IMR-90 (cell line): Measurements from ENCODE around the gene AICDA. TPM values are rescaled to one million over a fixed set of nuclear protein-coding genes. Genes with fewer than 3 reads are reported as not detected.

Source experiments
- ATAC-seq: fragments of 200-7000 bp; cut with Tn5 transposase; 2 replicates; pipeline ENCODE4 v1.9.1; 2020; ENCODE audit warnings: low read depth, mild to moderate bottlenecking, moderate library complexity
- BruUV-seq: library from RNA; stranded (reverse); fragments of 400-500 nt; replicated peaks from 2 replicates; lab custom pipeline; 2021; lab: Mats Ljungman, UMichigan
- CTCF ChIA-PET: fragments of 300-600 bp; formaldehyde crosslinking; extraction: SDS; loops from one replicate; lab custom pipeline; 2021; ENCODE audit warnings: antibody characterized with exemption; lab: Yijun Ruan, JAX
- POLR2A ChIA-PET: fragments of 300-600 bp; sonication (Branson Sonifier 250); formaldehyde crosslinking; loops from one replicate; lab custom pipeline; 2022; ENCODE audit warnings: antibody characterized with exemption; ENCODE audit not compliant: unreplicated experiment; lab: Charles Lee
- DNase-seq: peaks from one replicate; pipeline ENCODE4 v3.0.0; 2013
- H2AFZ ChIP-seq: replicated peaks from 2 replicates; pipeline ENCODE3; 2013; ENCODE audit warnings: low read length, mild to moderate bottlenecking; ENCODE audit not compliant: poor library complexity
- H2AK5ac ChIP-seq: 2 replicates; pipeline ENCODE4 v1.6.1; 2013; ENCODE audit warnings: low read depth, low read length, inconsistent platforms
- H2AK9ac ChIP-seq: replicated peaks from 2 replicates; pipeline ENCODE3; 2013; ENCODE audit warnings: mild to moderate bottlenecking, low read depth, low read length, moderate library complexity; ENCODE audit not compliant: poor library complexity
- H2BK120ac ChIP-seq: 2 replicates; pipeline ENCODE4 v1.6.1; 2013; ENCODE audit warnings: low read depth, low read length, inconsistent platforms
- H2BK15ac ChIP-seq: 3 replicates; pipeline ENCODE4 v1.6.1; 2013; ENCODE audit warnings: low read depth, low read length, inconsistent platforms
- H2BK20ac ChIP-seq: 2 replicates; pipeline ENCODE4 v1.6.1; 2013; ENCODE audit warnings: low read depth, mild to moderate bottlenecking, inconsistent platforms, low read length, moderate library complexity
- H2BK5ac ChIP-seq: 2 replicates; pipeline ENCODE4 v1.6.1; 2013; ENCODE audit warnings: mild to moderate bottlenecking, low read depth, low read length, inconsistent platforms; ENCODE audit not compliant: poor library complexity, severe bottlenecking
- H3K14ac ChIP-seq: replicated peaks from 2 replicates; pipeline ENCODE4 v1.6.1; 2013; ENCODE audit warnings: low read depth, low read length, inconsistent platforms
- H3K18ac ChIP-seq: 2 replicates; pipeline ENCODE4 v1.6.1; 2013; ENCODE audit warnings: low read depth, low read length, control low read depth
- H3K23ac ChIP-seq: 2 replicates; pipeline ENCODE4 v1.6.1; 2013; ENCODE audit warnings: low read depth, low read length, inconsistent platforms
- H3K27ac ChIP-seq: 2 replicates; pipeline ENCODE4 v1.5.1; 2013; ENCODE audit warnings: mild to moderate bottlenecking, control low read depth, low read length; ENCODE audit not compliant: insufficient read depth
- H3K27me3 ChIP-seq: 2 replicates; pipeline ENCODE4 v1.6.1; 2013; ENCODE audit warnings: low read length; ENCODE audit not compliant: control insufficient read depth, insufficient read depth
- H3K36me3 ChIP-seq: 2 replicates; pipeline ENCODE4 v1.6.1; 2013; ENCODE audit warnings: low read length, mixed read lengths; ENCODE audit not compliant: control insufficient read depth, insufficient read depth
- H3K4ac ChIP-seq: 2 replicates; pipeline ENCODE4 v1.6.1; 2013; ENCODE audit warnings: low read depth, low read length, inconsistent platforms
- H3K4me1 ChIP-seq: 2 replicates; pipeline ENCODE4 v1.6.1; 2013; ENCODE audit warnings: low read length, mixed read lengths; ENCODE audit not compliant: control insufficient read depth, insufficient read depth
- H3K4me2 ChIP-seq: 2 replicates; pipeline ENCODE4 v1.6.1; 2013; ENCODE audit warnings: low read depth, mild to moderate bottlenecking, control low read depth, low read length, moderate library complexity
- H3K4me3 ChIP-seq: 2 replicates; pipeline ENCODE4 v1.5.1; 2013; ENCODE audit warnings: low read depth, mild to moderate bottlenecking, control low read depth, low read length, moderate library complexity; ENCODE audit not compliant: insufficient read depth
- H3K56ac ChIP-seq: 2 replicates; pipeline ENCODE4 v1.6.1; 2013; ENCODE audit warnings: low read length, inconsistent platforms; ENCODE audit not compliant: insufficient read depth; ENCODE audit errors: extremely low read depth
- H3K79me1 ChIP-seq, 2 experiments: 2 replicates each; pipeline ENCODE4 v1.6.1; 2013; ENCODE audit warnings: low read length in 2 of 2, inconsistent platforms in 1 of 2, low read depth in 1 of 2
- H3K9ac ChIP-seq: 2 replicates; pipeline ENCODE4 v1.6.1; 2013; ENCODE audit warnings: low read depth, low read length, control low read depth
- H3K9me1 ChIP-seq: 2 replicates; pipeline ENCODE4 v1.6.1; 2013; ENCODE audit warnings: low read length, inconsistent platforms; ENCODE audit not compliant: insufficient read depth
- H3K9me3 ChIP-seq: 2 replicates; pipeline ENCODE4 v1.6.1; 2013; ENCODE audit warnings: low read length; ENCODE audit not compliant: control insufficient read depth, insufficient read depth
- H4K20me1 ChIP-seq: 2 replicates; pipeline ENCODE4 v1.6.1; 2013; ENCODE audit warnings: low read length, inconsistent platforms; ENCODE audit not compliant: insufficient read depth
- H4K5ac ChIP-seq: 2 replicates; pipeline ENCODE4 v1.6.1; 2013; ENCODE audit warnings: mild to moderate bottlenecking, low read depth, low read length, control low read depth
- H4K8ac ChIP-seq, 2 experiments: 2 replicates each; pipeline ENCODE4 v1.6.1; 2013; ENCODE audit warnings: low read depth in 2 of 2, low read length in 2 of 2, control low read depth in 1 of 2, inconsistent platforms in 1 of 2
- H4K91ac ChIP-seq: 2 replicates; pipeline ENCODE4 v1.6.1; 2013; ENCODE audit warnings: low read depth, low read length, inconsistent platforms; ENCODE audit not compliant: insufficient read depth
- CEBPB ChIP-seq: IDR thresholded peaks from 2 replicates; pipeline ENCODE4 v1.6.1; 2012; ENCODE audit warnings: low read depth, low read length, improper control_type of control experiment
- WGBS, 2 experiments: methylation state at CpG; one replicate each; pipeline versions ENCODE4 v1.1.5 to v1.1.7; 2013; ENCODE audit warnings: missing lambda C conversion rate in 2 of 2; ENCODE audit not compliant: insufficient read length in 1 of 2; ENCODE audit errors: extremely low coverage in 2 of 2; 5-methylcytosine and 5-hydroxymethylcytosine counted together
- dilution Hi-C: fragments of 300-500 bp; cut with HindIII; formaldehyde crosslinking; loops from one replicate; pipeline ENCODE4 v1.14.3; 2018; ENCODE audit warnings: low sequenced_read_pairs; ENCODE audit not compliant: unreplicated experiment
- in situ Hi-C: fragments of 300-500 bp; cut with MboI; formaldehyde crosslinking; loops from 3 replicates; pipeline ENCODE4 v1.14.3; 2019; ENCODE audit warnings: low sequenced_read_pairs, inconsistent platforms, mixed read lengths
- intact Hi-C: fragments of 100-400 bp; cut with micrococcal nuclease; formaldehyde crosslinking; loops from 2 replicates; pipeline ENCODE4 v1.10.0; 2022
- polyA plus RNA-seq, 3 experiments: library from polyadenylated mRNA; depleted of rRNA; stranded (reverse); fragments of >200 nt; gene quantifications; 2 replicates each; pipeline ENCODE4 v1.2.3, GENCODE V29; 2012; ENCODE audit warnings: low replicate concordance in 1 of 3
- total RNA-seq: library from RNA; depleted of rRNA; stranded (reverse); fragments of >200 nt; gene quantifications from 2 replicates; pipeline ENCODE4 v1.2.3, GENCODE V29; 2012

The AICDA gene
- total and polyA plus RNA-seq, 2 of the 4 experiments (the other 2 are of a cell fraction), result not detected

- H3K4me1 ChIP-seq, result no peaks in the 10 kb centered on the region
- CTCF ChIA-PET, result no interaction called here
- H3K14ac ChIP-seq, result no peak overlapping the region
- no peak overlapping the region for H4K91ac ChIP-seq
- in situ Hi-C loops, result no loop called here
- 55% methylated on average over 2 of the region's 10 CpGs; no CpG with 5 or more reads in 1 of the 2 experiments for WGBS, 2 experiments
- POLR2A ChIA-PET, result no interaction called here
- H3K23ac ChIP-seq, result no peak overlapping the region
- H3K9me1 ChIP-seq, result no peaks in the 10 kb centered on the region
- H3K27ac ChIP-seq, result no peak overlapping the region
- no peak overlapping the region for H3K9ac ChIP-seq
- intact Hi-C loops, result no loop called here
- H2BK20ac ChIP-seq, result no peak overlapping the region
- no peaks in the 10 kb centered on the region for H3K36me3 ChIP-seq
- no peak overlapping the region for H2AK5ac ChIP-seq
- no peak for DNase-seq
- H2BK5ac ChIP-seq, result no peak overlapping the region
- H4K5ac ChIP-seq, result no peak overlapping the region
- no peak overlapping the region for H3K4ac ChIP-seq
- no peak overlapping the region for H2BK15ac ChIP-seq
- H2AFZ ChIP-seq, result no peak overlapping the region
- TF ChIP-seq CEBPB, result no peak
- H3K4me2 ChIP-seq, result no peak overlapping the region
- H2BK120ac ChIP-seq, result no peak overlapping the region
- no peak overlapping the region for H3K56ac ChIP-seq
- no peaks in the 10 kb centered on the region for H3K9me3 ChIP-seq
- no peaks in the 10 kb centered on the region for H3K27me3 ChIP-seq
- H2AK9ac ChIP-seq, result no peak overlapping the region
- no peaks in the 10 kb centered on the region for H3K79me1 ChIP-seq
- no peak overlapping the region for H3K4me3 ChIP-seq
- H4K20me1 ChIP-seq, result no peaks in the 10 kb centered on the region
- no peak overlapping the region for H4K8ac ChIP-seq
- no TSS peak for BruUV-seq
- dilution Hi-C loops, result no loop called here
- no peak for ATAC-seq
- H3K18ac ChIP-seq, result no peak overlapping the region
These were observed 21.7 kb downstream of the AICDA start for GRCh38 chr12:8590842-8591545.
